Naive thymus-derived CD8-positive, alpha-beta T cell (primary cell): Measurements from ENCODE around the gene ULK4. TPM values are rescaled to one million over a fixed set of nuclear protein-coding genes. Genes with fewer than 3 reads are reported as not detected.
A peak's percentile ranks its signal among the peaks of the same experiment; 100 is the strongest.

ENCODE experiments used
- ATAC-seq, 2 donors: fragments of 150-1000 bp; cut with Tn5 transposase in 1 of 2; sonication (Bioruptor Pico), chemical (Tn5 transposase) in 1 of 2; 1 replicate in 1 of 2; 2 replicates in 1 of 2; pipeline ENCODE4 v1.10.0; 2021; ENCODE audit warnings: mild to moderate bottlenecking in 2 of 2, moderate library complexity in 2 of 2
- POLR2A ChIA-PET: fragments of 350-600 bp; sonication (Branson Sonifier 250); formaldehyde crosslinking; loops from one replicate; lab custom pipeline; 2021; ENCODE audit warnings: antibody characterized with exemption; lab: Charles Lee
- DNase-seq, 10 donors: peaks; one replicate each; pipeline versions ENCODE4 v3.0.0 to v3.0.0-alpha.2; 2020 to 2022
- H3K27ac Mint-ChIP-seq, 10 donors: one replicate each; pipeline ENCODE4 v1.8.0; 2020 to 2022; ENCODE audit warnings: mild to moderate bottlenecking in 10 of 10, mixed read lengths in 10 of 10, moderate library complexity in 4 of 10, inconsistent platforms in 1 of 10
- H3K27me3 Mint-ChIP-seq, 5 donors: one replicate each; pipeline ENCODE4 v1.8.0; 2021 to 2022; ENCODE audit warnings: mixed read lengths in 5 of 5
- H3K36me3 Mint-ChIP-seq, 3 donors: one replicate each; pipeline ENCODE4 v1.8.0; 2020 to 2022; ENCODE audit warnings: mixed read lengths in 3 of 3, mild to moderate bottlenecking in 2 of 3, inconsistent platforms in 1 of 3
- H3K4me1 Mint-ChIP-seq, 4 donors: one replicate each; pipeline ENCODE4 v1.8.0; 2021 to 2022; ENCODE audit warnings: mixed read lengths in 4 of 4
- H3K4me3 Mint-ChIP-seq, 10 donors: one replicate each; pipeline ENCODE4 v1.8.0; 2020 to 2022; ENCODE audit warnings: mild to moderate bottlenecking in 10 of 10, mixed read lengths in 10 of 10, moderate library complexity in 6 of 10, inconsistent platforms in 1 of 10
- H3K9me3 Mint-ChIP-seq, 9 donors: one replicate each; pipeline ENCODE4 v1.8.0; 2020 to 2022; ENCODE audit warnings: mixed read lengths in 9 of 9, mild to moderate bottlenecking in 3 of 9, inconsistent platforms in 1 of 9, moderate library complexity in 1 of 9
- polyA plus RNA-seq, 3 donors: library from polyadenylated mRNA; unstranded; fragments of 300-500 nt; fragmentation: Illumina TruSeq; gene quantifications; one replicate each; pipeline ENCODE4 v1.2.3, GENCODE V29; 2021
- total RNA-seq, 8 experiments: library from RNA in 2 of 8; stranded (reverse) in 2 of 8; gene quantifications; one replicate each; pipeline ENCODE4 v1.2.3 and lab custom pipeline; 2021 to 2026

The ULK4 gene
- total and polyA plus RNA-seq, 5 experiments from 2014 or later = 6.6 to 16.8 (median 10.7) TPM

DNA sequence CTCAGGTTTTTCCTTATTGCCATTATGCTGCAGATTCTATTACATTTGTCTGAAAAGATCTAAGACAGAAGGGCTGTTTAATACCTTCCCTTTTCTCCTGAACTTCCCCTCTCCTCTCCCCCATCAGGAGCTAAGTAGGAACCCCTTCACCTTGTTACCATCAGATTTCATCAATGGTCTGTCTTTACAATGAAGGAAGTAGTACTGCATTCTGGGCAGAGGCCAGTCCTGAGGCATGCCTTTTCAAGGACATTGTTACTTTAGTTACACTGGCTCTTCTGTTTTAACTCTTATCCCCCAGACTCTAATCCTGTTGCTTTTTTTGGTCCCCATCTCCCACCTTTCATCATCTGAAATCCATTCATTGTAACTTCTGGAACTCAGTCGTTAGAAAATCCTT, 754.5 kb downstream of the ULK4 start:
- Mint-ChIP-seq H3K4me3 (peak overlapping the region; percentile 9 to 63 (median 44)), H3K27ac (peak overlapping the region in 4 of 10 donors; percentile 18 to 81 (median 56)), H3K27me3 (no peaks in the 10 kb centered on the region), H3K36me3 (peaks cover 0 to 18% (median 13%) of the 10 kb centered on the region in 3 donors), H3K9me3 (no peaks in the 10 kb centered on the region), H3K4me1 (peaks cover 56 to 91% (median 86%) of the 10 kb centered on the region in 4 donors)
- ATAC-seq (peak in 1 of 2 donors; percentile 23), DNase-seq (no peak)
- POLR2A ChIA-PET = interaction anchor here (1.6 kb wide), 1 partner anchor 8 kb away, joined by 5 read pairs; the partner anchor contains the start of gene CTNNB1

GRCh38 chr3:41205591-41205990, 756.3 kb downstream of the ULK4 start:
- ATAC-seq (no peak), DNase-seq (no peak)
- Mint-ChIP-seq H3K4me1 (peaks cover 55 to 92% (median 90%) of the 10 kb centered on the region in 4 donors), H3K9me3 (no peaks in the 10 kb centered on the region), H3K36me3 (peaks cover 0 to 13% (median 8%) of the 10 kb centered on the region in 3 donors), H3K27me3 (no peaks in the 10 kb centered on the region), H3K4me3 (peak overlapping the region in 8 of 10 donors; percentile 9 to 74 (median 40)), H3K27ac (peak overlapping the region in 1 of 10 donors; percentile 34)
- POLR2A ChIA-PET = no interaction called here

DNA sequence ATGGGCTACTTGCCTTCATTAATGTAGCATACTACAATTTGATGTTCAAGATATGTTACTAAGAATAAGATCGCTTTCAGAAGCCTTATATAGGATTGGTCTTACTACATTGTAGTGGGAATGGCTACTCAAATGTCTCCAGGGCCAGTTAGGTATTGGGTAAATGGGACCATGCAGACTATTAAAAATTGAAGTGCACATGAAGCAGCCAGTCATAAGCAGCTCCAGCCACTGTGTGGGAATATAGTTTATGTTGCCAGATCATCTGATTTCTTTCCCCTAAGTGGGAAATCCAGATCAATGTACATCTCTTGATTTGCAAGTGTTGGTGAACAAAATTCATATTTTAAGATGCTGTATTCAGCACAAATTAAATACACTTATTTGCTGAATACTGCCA, 757.5 kb downstream of the ULK4 start:
- H3K27me3 Mint-ChIP-seq = no peaks in the 10 kb centered on the region

GRCh38 chr3:41202834-41203345, 759.0 kb downstream of the ULK4 start:
- peak overlapping the region; percentile 33 to 98 (median 91) for H3K4me3 Mint-ChIP-seq
- peak overlapping the region in 2 of 10 donors; percentile 7 to 14 for H3K27ac Mint-ChIP-seq
- no peaks in the 10 kb centered on the region for H3K36me3 Mint-ChIP-seq
- DNase-seq (no peak), ATAC-seq (no peak)
- H3K27me3 Mint-ChIP-seq = no peaks in the 10 kb centered on the region
- H3K4me1 Mint-ChIP-seq = peaks cover 43 to 85% (median 72%) of the 10 kb centered on the region in 4 donors
- POLR2A ChIA-PET = interaction anchor here (0.7 to 1.0 kb wide), 2 partner anchors 13 to 159 kb away, joined by 4 to 6 read pairs; no protein-coding TSS in a partner anchor
- H3K9me3 Mint-ChIP-seq = no peaks in the 10 kb centered on the region

More for the DNA sequence above, 757.5 kb downstream of the ULK4 start:
- H3K36me3 Mint-ChIP-seq = peaks cover 0 to 6% (median 2%) of the 10 kb centered on the region in 3 donors
- no peaks in the 10 kb centered on the region for H3K9me3 Mint-ChIP-seq
- peaks cover 56 to 95% (median 86%) of the 10 kb centered on the region in 4 donors for H3K4me1 Mint-ChIP-seq
- H3K27ac Mint-ChIP-seq = peak overlapping the region in 1 of 10 donors; percentile 69
- ATAC-seq = no peak
- POLR2A ChIA-PET = interaction anchor here (0.9 to 1.6 kb wide), 2 partner anchors 11 to 87 kb away, joined by 3 to 4 read pairs; no protein-coding TSS in a partner anchor
- no peak for DNase-seq
- peak overlapping the region in 9 of 10 donors; percentile 2 to 89 (median 48) for H3K4me3 Mint-ChIP-seq

DNA sequence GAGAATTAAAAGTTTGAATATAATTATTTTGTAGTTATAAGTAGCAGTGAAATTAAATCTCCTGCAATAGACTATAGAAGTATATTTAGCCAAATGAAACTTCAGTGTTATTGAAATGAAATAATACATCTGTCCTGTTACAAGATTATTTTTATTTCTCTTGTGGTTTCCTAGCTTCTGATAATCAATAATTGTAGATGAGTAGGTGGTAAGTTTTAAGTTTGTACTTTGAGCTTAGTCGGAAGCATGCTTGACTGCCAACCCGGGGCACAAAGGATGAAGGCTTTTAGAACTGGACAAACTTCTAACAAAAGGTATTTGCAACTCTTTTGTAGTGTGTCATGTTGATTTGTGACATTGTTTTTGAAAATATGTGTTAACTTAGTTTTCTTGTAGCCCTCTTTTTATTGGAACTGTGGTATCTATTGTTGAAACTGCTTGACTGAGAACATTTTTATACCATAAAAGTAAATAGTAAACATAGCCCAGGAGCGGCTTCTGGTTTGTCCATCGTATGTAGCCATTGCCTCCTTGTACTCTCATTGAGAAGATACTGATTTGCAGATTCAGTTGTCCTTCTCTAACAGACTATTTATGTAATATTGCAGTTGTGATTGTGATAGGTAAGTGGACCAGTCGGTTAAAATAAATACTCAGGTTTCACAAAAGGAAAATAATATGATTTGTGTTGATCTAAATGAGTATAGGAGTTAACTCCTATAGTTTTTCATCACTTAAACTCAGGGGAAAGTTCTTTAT, 759.6 kb downstream of the ULK4 start:
- no peaks in the 10 kb centered on the region for H3K36me3 Mint-ChIP-seq
- ATAC-seq (no peak), DNase-seq (no peak)
- H3K27ac Mint-ChIP-seq = peak overlapping the region in 3 of 10 donors; percentile 6 to 61 (median 28)
- H3K9me3 Mint-ChIP-seq = no peaks in the 10 kb centered on the region
- POLR2A ChIA-PET = interaction anchor here (0.7 to 4.9 kb wide), 3 partner anchors 12 to 158 kb away, joined by 4 to 52 read pairs (median 6); no protein-coding TSS in a partner anchor
- H3K4me1 Mint-ChIP-seq = peaks cover 37 to 78% (median 66%) of the 10 kb centered on the region in 4 donors
- peak overlapping the region; percentile 58 to 98 (median 91) for H3K4me3 Mint-ChIP-seq
- H3K27me3 Mint-ChIP-seq = no peaks in the 10 kb centered on the region

DNA sequence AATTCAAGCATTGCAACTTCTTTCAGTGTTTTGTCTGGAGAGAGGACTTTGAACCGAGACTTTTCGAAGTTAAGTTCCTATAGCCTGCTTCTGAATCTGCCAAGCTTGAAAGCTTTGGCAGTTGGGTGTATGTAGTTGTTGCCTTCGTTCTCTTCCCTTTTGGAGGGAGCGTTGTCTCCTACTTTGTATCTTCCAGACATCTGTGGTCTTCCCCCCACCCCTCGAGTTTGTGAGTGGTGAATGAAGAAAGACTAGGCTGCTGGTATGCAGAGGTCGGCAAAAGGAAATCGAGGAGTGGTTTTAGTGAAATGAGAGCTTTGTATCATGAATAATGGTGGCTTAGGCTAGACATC, 761.3 kb downstream of the ULK4 start:
- no peaks in the 10 kb centered on the region for H3K27me3 Mint-ChIP-seq
- no peaks in the 10 kb centered on the region for H3K9me3 Mint-ChIP-seq
- ATAC-seq = peak; percentile 4 to 5
- DNase-seq = peak in 7 of 10 donors; percentile 3 to 39 (median 19)
- peak overlapping the region; percentile 81 to 99 (median 94) for H3K4me3 Mint-ChIP-seq
- peaks cover 28 to 62% (median 50%) of the 10 kb centered on the region in 4 donors for H3K4me1 Mint-ChIP-seq
- H3K27ac Mint-ChIP-seq = peak overlapping the region; percentile 69 to 98 (median 92)
- H3K36me3 Mint-ChIP-seq = no peaks in the 10 kb centered on the region
- POLR2A ChIA-PET = interaction anchor here (1.1 to 4.9 kb wide), 4 partner anchors 14 to 84 kb away, joined by 3 to 52 read pairs (median 12); no protein-coding TSS in a partner anchor

DNA sequence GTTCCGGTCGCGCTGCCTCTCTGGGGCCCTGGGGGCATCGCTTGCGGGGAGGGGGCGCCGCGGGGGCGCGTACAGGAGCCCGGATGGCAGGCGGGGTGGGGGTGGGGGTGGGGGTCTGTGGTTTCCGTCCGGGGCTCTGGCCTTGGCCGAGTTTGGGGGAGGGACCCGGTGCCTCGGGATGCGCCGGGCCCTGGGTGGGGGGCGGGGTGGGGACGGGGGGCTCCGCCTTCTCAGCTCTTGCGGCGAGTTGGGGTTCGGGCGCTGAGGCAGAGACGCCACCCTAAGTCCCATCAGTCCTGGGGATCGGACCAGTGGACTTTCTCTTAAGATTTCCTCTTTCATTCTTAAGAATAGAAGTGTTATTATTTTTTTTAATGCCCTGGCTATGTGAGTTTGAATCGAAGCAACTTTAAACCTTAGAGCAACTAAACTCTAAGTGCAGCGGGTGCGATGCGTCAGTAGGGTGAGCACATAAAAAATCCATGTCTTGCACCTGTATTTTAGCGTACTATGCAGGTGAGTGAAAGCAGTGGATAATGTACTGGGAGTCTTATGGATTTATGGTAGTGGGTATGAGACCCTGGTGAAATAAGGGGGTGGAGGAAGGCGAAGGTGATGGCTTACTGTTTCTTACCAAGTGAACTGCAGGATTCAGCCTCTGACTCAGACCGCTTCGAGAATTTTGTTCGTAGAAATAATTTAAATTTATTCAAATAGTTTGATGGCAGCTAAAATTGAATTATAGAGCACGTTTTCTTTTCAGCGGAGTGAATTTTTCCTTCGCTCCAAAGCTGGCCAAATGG, 761.8 kb downstream of the ULK4 start:
- H3K4me3 Mint-ChIP-seq = peak overlapping the region; percentile 81 to 99 (median 94)
- no peaks in the 10 kb centered on the region for H3K36me3 Mint-ChIP-seq
- H3K9me3 Mint-ChIP-seq = no peaks in the 10 kb centered on the region
- H3K4me1 Mint-ChIP-seq = peaks cover 26 to 56% (median 46%) of the 10 kb centered on the region in 4 donors
- DNase-seq = peak in 9 of 10 donors; percentile 11 to 66 (median 41)
- peak overlapping the region; percentile 86 to 98 (median 92) for H3K27ac Mint-ChIP-seq
- H3K27me3 Mint-ChIP-seq = no peaks in the 10 kb centered on the region
- POLR2A ChIA-PET = interaction anchor here (0.6 to 4.9 kb wide), 28 partner anchors 7 to 891 kb away, joined by 3 to 52 read pairs (median 5); partner anchors contain the start of genes EIF1B and ZNF620
- peak; percentile 10 to 19 for ATAC-seq

DNA sequence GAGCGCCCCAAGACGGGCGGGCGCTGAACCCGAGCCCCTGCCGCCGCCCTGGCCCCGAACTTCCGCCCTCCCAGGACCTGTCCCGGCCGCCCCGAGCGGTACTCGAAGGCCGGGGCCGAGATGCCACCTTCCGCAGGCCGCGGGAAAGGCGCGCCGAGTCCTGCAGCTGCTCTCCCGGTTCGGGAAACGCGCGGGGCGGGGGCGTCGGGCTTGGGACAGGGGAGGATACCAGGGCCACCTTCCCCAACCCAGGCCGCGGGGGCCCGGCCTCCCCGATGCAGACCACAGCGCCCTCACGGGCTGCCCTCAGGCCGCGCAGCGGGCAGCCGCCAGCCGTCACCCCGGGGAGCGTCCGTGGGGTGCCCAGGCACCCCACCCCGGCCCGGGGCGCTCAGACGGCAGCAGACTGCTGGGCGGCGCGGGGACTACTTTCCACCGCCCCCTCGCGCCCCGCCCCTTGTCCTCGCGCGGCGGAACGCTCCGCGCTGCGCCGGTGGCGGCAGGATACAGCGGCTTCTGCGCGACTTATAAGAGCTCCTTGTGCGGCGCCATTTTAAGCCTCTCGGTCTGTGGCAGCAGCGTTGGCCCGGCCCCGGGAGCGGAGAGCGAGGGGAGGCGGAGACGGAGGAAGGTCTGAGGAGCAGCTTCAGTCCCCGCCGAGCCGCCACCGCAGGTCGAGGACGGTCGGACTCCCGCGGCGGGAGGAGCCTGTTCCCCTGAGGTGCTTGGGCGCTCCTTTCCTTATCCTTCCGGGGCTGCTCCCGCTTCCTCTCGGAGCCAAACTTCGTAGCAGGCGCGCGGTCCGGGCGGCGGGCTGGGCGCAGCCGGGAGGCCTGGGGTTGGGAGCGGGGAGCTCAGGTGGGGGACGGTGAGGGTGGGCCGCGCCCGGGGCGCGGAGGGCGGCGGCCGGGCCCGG, 762.7 kb downstream of the ULK4 start, which contains the start of gene CTNNB1:
Gene CTNNB1, plus strand, starts transcription at position 556 of the 916 bp plus-strand sequence. CDS start 24,564 bp downstream, outside the sequence.
- POLR2A ChIA-PET = interaction anchor here (0.6 to 4.9 kb wide), 32 partner anchors 8 to 890 kb away, joined by 3 to 52 read pairs (median 4); partner anchors contain the start of genes EIF1B, RPL14, ULK4 and ZNF620
- DNase-seq (peak; percentile 85 to 95 (median 92)), ATAC-seq (peak; percentile 80 to 83)
- H3K27ac Mint-ChIP-seq = peak within 1 kb of the TSS; percentile 94 to 99 (median 96)
- no peaks in the 10 kb centered on the region for H3K9me3 Mint-ChIP-seq
- no peaks in the 10 kb centered on the region for H3K27me3 Mint-ChIP-seq
- peak within 1 kb of the TSS; percentile 89 to 99 (median 96) for H3K4me3 Mint-ChIP-seq
- H3K4me1 Mint-ChIP-seq = peaks cover 20 to 48% (median 37%) of the 10 kb centered on the region in 4 donors
- H3K36me3 Mint-ChIP-seq = no peaks in the 10 kb centered on the region

- H3K4me3 Mint-ChIP-seq = peak overlapping the region; percentile 83 to 95 (median 90)
- peak overlapping the region; percentile 79 to 96 (median 90) for H3K27ac Mint-ChIP-seq
- POLR2A ChIA-PET = interaction anchor here (0.6 to 4.9 kb wide), 16 partner anchors 8 to 741 kb away, joined by 3 to 52 read pairs (median 6); partner anchors contain the start of gene RPL14
- H3K4me1 Mint-ChIP-seq = peaks cover 15 to 41% (median 30%) of the 10 kb centered on the region in 4 donors
- ATAC-seq = peak in 1 of 2 donors; percentile 3
- H3K36me3 Mint-ChIP-seq = no peaks in the 10 kb centered on the region
- no peaks in the 10 kb centered on the region for H3K27me3 Mint-ChIP-seq
- DNase-seq = peak in 3 of 10 donors; percentile 12 to 52 (median 12)
- H3K9me3 Mint-ChIP-seq = no peaks in the 10 kb centered on the region
Measured at GRCh38 chr3:41198526-41198925, 763.4 kb downstream of the ULK4 start.

DNA sequence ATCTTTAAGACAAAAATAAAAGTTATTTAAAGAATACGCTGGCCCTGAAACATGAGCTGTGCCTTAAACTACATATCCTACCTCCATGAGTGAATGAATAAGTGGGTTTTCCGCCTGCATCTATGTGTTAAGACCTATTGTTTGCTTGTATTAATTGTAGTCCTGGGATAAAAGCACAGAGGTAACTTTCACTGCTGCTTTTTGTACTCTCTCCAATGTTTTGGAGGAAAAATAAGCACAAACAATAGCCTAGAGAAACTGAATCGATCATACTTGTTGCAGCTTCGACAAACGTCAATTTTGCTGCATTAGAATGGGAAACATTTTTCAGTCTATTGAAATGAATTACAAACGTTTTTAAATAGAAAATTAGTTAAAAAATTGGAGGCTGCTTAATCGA, 763.9 kb downstream of the ULK4 start:
- peak overlapping the region in 3 of 10 donors; percentile 81 to 96 (median 94) for H3K27ac Mint-ChIP-seq
- no peaks in the 10 kb centered on the region for H3K9me3 Mint-ChIP-seq
- no peaks in the 10 kb centered on the region for H3K36me3 Mint-ChIP-seq
- peaks cover 15 to 36% (median 27%) of the 10 kb centered on the region in 4 donors for H3K4me1 Mint-ChIP-seq
- no peaks in the 10 kb centered on the region for H3K27me3 Mint-ChIP-seq
- peak overlapping the region in 9 of 10 donors; percentile 83 to 95 (median 89) for H3K4me3 Mint-ChIP-seq
- no peak for DNase-seq
- ATAC-seq = no peak
- POLR2A ChIA-PET = interaction anchor here (1.8 to 4.9 kb wide), 6 partner anchors 8 to 81 kb away, joined by 6 to 52 read pairs (median 9); no protein-coding TSS in a partner anchor
